HG03442 (cell line): ENCODE data around the gene CCNJ.
"Not testable (repeated sequence)": the region's sequence is repeated elsewhere in the genome, so short reads cannot be mapped to it uniquely, and the experiment has no call there.

Experiments used
- ATAC-seq: cut with Tn5 transposase; IDR thresholded peaks from one replicate; pipeline ENCODE4 v1.9.1; 2021; ENCODE audit warnings: mild to moderate bottlenecking, moderate library complexity; ENCODE audit not compliant: unreplicated experiment

Gene CCNJ

DNA sequence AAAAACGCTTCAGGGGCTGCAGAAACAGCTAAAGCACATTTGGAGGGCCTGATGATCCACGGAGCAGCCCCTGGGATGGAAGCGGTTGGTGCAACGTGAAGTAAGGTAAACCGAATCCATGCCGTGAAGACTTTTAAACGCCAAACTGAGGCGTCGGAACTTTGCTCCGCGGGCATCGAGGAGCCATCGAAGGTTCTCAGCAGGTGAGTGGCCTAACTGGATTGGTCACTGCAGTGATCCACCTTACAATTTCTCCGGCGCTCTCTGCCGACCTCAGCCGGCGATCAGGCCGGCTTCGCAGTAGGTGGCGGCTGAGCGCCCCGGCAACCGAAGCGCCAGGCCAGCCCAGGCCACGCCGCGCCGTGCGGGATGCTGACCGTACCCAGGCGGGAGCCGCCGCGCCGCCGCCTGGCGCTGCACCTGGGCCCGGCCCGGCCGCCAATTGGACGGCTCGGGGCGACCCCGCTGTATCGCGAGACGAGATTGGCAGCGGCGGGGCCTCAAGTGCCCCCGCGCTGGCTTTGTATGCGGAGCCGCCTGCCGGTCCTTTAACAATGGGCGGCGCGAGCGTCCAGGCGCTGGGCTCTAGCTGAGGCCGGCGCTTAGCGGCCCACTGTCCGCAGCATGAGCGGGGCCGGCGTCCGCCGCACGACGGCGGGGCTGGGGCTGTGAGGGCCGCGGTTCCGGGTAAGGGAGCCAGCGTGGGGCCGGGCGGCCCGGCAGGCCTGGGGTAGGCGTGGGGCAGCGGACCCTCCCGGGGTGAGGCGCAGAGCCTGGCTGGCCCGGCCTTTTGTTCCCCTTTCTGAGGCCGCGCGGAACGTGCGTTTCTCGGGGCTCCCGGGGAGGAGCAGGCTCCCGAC, at the start of gene CCNJ:
CCNJ (plus strand) TSS at position 551 of the 860 bp plus-strand sequence. CDS start 811 bp downstream, outside the sequence.
- peak; percentile 79 for ATAC-seq

GRCh38 chr10:95994376-95994775, 49.0 kb upstream of the CCNJ start:
- not testable (repeated sequence) for ATAC-seq

DNA sequence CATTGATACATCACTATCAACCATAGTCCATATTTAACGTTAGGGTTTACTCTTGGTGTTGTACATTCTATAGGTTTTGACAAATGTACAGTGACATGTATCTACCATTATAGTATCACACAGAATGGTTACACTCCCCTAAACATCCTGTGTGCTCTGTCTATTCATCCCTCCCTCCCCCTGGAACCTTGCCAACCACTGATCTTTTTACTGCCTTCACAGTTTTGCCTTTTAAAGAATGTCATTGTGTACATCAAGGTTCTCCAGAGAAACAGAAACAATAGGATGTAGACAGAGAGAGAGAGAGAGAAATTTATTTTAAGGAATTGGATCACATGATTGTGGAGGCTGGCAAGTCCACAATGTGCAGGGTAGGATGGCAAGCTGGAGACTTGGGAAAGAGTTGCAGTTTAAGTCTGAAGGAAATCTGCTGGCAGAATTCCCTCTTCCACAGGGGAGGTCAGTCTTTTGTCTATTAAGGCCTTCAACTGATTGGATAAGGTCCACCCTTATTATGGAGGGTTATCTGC, 45.1 kb upstream of the CCNJ start:
- ATAC-seq = no peak

DNA sequence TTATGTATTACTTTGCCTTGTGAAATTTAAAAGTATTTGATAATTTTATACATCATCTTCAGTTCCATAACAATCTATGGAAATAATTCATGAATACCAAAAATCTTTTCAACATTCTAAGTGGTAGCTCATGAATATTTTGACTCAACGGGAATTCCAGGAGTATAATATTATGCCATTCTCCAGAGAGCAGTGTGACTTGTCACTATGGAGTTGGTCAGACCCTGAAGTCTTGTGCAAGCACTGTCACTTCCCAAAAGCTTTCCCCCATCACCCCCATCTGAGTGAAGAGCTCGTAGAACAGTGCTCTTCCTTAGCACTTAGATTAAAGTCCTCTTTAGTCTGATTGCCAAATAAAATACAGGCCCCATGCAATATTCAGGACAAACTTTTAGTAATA, 29.4 kb upstream of the CCNJ start:
- no peak for ATAC-seq

GRCh38 chr10:96014473-96015102, 28.8 kb upstream of the CCNJ start:
- no peak for ATAC-seq

GRCh38 chr10:96017191-96017687, 26.1 kb upstream of the CCNJ start:
- ATAC-seq = peak; percentile 72

DNA sequence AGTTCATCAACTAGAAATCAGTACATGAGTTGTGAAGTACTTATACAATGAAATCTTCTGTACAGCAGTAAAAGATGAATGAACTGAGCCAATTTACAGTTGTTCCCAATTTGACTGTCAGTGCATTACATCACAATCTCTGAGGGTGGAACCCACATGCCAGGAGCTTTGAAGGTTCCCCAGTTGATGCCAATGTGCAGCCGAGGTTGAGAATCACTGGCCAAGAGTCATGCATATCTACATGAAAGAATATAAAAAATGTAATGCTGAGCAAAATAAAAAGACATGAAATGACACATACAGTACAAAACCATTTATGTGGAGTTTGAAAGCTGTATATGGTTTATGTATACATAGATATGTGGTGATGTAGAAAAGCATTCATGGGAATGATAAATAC, 22.1 kb upstream of the CCNJ start:
- ATAC-seq = no peak

DNA sequence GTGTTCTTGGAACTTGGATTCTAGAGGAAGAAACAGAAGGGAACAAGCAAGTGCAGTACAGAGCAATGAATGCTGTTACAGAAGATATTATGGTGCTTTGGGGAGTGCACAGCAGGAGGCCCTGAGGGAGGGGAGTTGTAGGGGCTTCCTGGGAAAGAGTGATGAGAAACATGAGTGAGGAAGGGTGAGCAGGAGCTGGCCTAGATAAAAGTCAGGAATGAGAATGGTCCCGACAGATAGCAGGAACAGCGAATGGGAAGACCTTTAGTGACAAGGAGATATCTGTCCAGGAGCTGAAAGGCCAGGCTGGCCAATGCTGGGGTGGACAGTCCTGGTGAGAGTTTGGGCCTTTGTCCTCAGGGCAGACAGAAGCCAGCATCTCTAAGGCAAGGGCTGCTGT, 20.6 kb upstream of the CCNJ start:
- ATAC-seq = no peak

DNA sequence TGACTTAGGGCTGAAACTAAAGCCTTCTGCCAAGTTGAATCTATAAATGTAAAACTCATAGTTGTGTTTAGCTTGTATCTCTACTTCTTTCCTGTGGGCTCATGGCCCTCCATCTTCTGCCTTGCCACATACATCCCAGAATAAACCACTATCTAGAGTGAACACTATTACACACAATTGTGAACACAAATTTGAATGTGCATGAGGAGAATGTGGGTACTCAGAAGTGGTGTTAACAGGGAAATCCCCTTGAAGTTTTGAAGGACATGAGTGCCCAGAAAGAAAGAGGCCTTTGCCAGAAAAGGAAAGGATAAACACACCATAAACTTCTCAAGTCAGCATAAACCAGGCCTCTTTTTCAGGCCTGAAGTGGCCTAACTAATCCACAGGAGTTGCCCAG, 20.2 kb upstream of the CCNJ start:
- ATAC-seq = no peak

DNA sequence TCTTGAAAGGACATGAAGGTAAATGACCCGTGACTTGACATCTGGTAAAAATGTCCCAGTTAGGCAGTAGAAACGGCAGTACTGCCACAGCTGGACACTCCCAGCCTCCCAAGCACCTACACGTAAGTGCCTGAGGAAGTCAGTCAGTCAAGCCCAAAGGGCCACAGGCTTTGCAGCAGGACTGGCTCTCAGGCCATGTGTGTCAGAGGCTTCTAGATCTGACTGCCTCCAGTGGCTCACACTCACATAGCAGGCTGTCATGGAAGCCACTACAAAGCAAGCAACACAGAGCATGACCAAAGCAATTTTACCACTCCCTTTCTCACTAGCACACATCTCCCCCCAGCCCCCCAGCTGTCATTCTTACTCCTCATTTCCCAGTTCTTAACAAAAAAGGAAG, 17.8 kb upstream of the CCNJ start:
- ATAC-seq = peak; percentile 68

- no peak for ATAC-seq
Measured at GRCh38 chr10:96034625-96035024, 8.8 kb upstream of the CCNJ start.

- no peak for ATAC-seq
Measured at GRCh38 chr10:96038476-96039387, 4.7 kb upstream of the CCNJ start.

DNA sequence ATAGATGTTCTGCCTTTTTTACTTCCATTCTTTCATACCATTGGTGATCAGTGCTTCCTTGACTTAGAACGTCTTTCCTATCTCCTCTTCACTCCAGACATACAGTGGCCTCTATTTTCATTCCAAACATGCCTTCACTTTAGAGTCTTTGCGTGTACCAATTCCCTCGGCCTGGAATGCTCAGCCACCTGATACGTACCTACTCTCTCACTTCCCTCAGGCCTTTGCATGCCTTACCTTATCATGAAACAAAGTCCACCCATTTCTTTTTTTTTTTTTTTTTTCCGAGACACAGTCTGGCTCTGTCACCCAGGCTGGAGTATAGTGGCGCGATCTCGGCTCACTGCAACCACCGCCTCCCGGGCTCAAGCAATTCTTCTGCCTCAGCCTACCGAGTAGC, 2.2 kb upstream of the CCNJ start:
- no peak for ATAC-seq

- ATAC-seq = peak; percentile 32
Measured at GRCh38 chr10:96043893-96044715, 721 bp downstream of the CCNJ start.

DNA sequence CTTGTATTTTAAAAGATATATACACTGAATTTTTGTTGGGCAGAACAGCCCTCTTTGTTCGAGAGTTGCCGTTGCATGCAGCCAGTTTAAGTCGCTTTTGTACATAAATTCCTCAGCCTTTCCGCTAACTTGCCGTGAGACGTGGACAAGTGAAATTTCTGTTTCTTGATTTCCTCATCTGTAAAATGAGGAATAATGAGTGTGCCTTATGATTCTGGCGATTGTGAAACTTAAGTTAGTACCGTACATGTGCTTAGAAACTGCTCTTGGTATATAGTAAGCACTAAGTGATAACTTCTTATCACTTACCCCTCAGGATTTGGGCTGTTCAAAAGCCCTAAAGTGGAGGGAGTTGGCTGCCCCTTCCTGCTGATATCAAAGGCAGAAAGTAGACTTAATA, 1.4 kb downstream of the CCNJ start:
- ATAC-seq = no peak

- ATAC-seq = no peak
Measured at GRCh38 chr10:96046546-96046945, 3.2 kb downstream of the CCNJ start.

DNA sequence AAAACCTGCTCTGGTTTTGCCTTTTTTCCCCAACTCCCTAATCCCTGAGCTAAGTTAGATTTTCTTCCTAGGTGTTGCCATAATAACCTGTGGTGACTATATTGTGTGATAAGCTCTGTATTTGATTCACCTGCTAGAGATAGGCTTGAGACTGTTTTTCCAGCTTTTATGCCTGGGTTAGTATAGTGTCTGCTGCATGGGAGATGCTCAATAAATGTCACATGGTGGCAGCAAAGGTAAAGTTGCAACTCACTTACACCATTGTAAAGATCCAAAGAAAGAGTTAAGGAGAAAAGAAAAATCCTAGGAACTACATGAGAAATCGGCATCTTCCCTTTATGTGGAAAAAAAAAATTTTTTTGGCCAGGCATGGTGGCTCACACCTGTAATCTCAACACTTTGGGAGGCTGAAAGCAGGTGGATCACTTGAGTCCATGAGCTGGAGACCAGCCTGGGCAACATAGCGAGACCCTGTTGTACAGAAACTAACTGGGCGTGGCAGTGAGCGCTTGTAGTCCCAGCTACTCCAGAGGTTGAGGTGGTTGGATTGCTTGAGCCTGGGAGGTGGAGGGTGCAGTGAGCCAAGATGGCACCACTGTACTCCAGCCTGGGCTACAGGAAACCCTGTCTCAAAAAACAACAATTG, 3.7 kb downstream of the CCNJ start:
- ATAC-seq = no peak

- ATAC-seq = not testable (repeated sequence)
Measured at GRCh38 chr10:96047925-96048324, 4.5 kb downstream of the CCNJ start.

GRCh38 chr10:96049340-96049739, 6.0 kb downstream of the CCNJ start:
- ATAC-seq = no peak

- ATAC-seq = no peak
Measured at GRCh38 chr10:96053985-96054384, 10.6 kb downstream of the CCNJ start.
